HG02943 (cell line): ENCODE measurements around the gene CD151.

Experiments used
- ATAC-seq: cut with Tn5 transposase; IDR thresholded peaks from one replicate; pipeline ENCODE4 v1.9.1; 2021; ENCODE audit warnings: mild to moderate bottlenecking, low read depth, moderate library complexity; ENCODE audit not compliant: unreplicated experiment

The CD151 gene

GRCh38 chr11:827897-828192 is 4.9 kb upstream of the CD151 start, which contains the start of gene CRACR2B:
TSS of gene CRACR2B (plus strand) at chr11:827919. CDS start at chr11:828608, 689 bp downstream.
- no peak for ATAC-seq

GRCh38 chr11:828506-829175 is 4.1 kb upstream of the CD151 start:
- ATAC-seq = no peak

- no peak for ATAC-seq
Observed at GRCh38 chr11:829176-829846, 3.4 kb upstream of the CD151 start.

GRCh38 chr11:829847-830294 is 2.9 kb upstream of the CD151 start:
- ATAC-seq = no peak

GRCh38 chr11:830295-831117 is 2.2 kb upstream of the CD151 start:
- no peak for ATAC-seq

GRCh38 chr11:831118-831864 is 1.5 kb upstream of the CD151 start:
- no peak for ATAC-seq

GRCh38 chr11:831961-832528 is 707 bp upstream of the CD151 start:
- ATAC-seq = no peak

- no peak for ATAC-seq
Observed at GRCh38 chr11:833114-833791, 501 bp downstream of the CD151 start.

- ATAC-seq = no peak
Observed at GRCh38 chr11:833849-834311, 1.1 kb downstream of the CD151 start.

GRCh38 chr11:834371-835316 is 1.9 kb downstream of the CD151 start:
- ATAC-seq = no peak

- no peak for ATAC-seq
Observed at GRCh38 chr11:836274-836673, 3.5 kb downstream of the CD151 start.

GRCh38 chr11:836700-837099 is 3.9 kb downstream of the CD151 start:
- no peak for ATAC-seq

GRCh38 chr11:837189-837989 is 4.6 kb downstream of the CD151 start:
- no peak for ATAC-seq

- ATAC-seq = no peak
Observed at GRCh38 chr11:837990-838307, 5.2 kb downstream of the CD151 start.

GRCh38 chr11:838441-839279 is 5.9 kb downstream of the CD151 start:
- no peak for ATAC-seq

- no peak for ATAC-seq
Observed at GRCh38 chr11:839280-839623, 6.5 kb downstream of the CD151 start.

GRCh38 chr11:839875-840617 is 7.3 kb downstream of the CD151 start:
- no peak for ATAC-seq
